Central memory CD8-positive, alpha-beta T cell (primary cell): Measurements from ENCODE around the gene FAM171A1.
"Not testable (repeated sequence)": the region's sequence is repeated elsewhere in the genome, so short reads cannot be mapped to it uniquely, and the experiment has no call there.

Source experiments
- ATAC-seq: fragments of 150-1000 bp; cut with Tn5 transposase; replicated peaks from 2 replicates; pipeline ENCODE4 v1.10.0; 2022; ENCODE audit warnings: mild to moderate bottlenecking, moderate FRiP score, moderate number of reproducible peaks; ENCODE audit not compliant: poor library complexity, severe bottlenecking; ENCODE audit errors: extremely low read depth
- DNase-seq, 2 donors: peaks; one replicate each; pipeline ENCODE4 v3.0.0; 2021; ENCODE audit warnings: low spot score in 2 of 2
- H3K27ac Mint-ChIP-seq: one replicate; pipeline ENCODE4 v1.8.0; 2022; ENCODE audit warnings: low read depth, mild to moderate bottlenecking, moderate library complexity, mixed read lengths
- H3K27me3 Mint-ChIP-seq: one replicate; pipeline ENCODE4 v1.8.0; 2022; ENCODE audit warnings: mixed read lengths
- H3K36me3 Mint-ChIP-seq: one replicate; pipeline ENCODE4 v1.8.0; 2022; ENCODE audit warnings: mild to moderate bottlenecking, moderate library complexity, mixed read lengths; ENCODE audit not compliant: insufficient read depth
- H3K4me1 Mint-ChIP-seq: one replicate; pipeline ENCODE4 v1.8.0; 2022; ENCODE audit warnings: mixed read lengths
- H3K4me3 Mint-ChIP-seq: one replicate; pipeline ENCODE4 v1.8.0; 2022; ENCODE audit warnings: mild to moderate bottlenecking, moderate library complexity, mixed read lengths
- H3K9me3 Mint-ChIP-seq: one replicate; pipeline ENCODE4 v1.8.0; 2022; ENCODE audit warnings: mixed read lengths

Gene FAM171A1

DNA sequence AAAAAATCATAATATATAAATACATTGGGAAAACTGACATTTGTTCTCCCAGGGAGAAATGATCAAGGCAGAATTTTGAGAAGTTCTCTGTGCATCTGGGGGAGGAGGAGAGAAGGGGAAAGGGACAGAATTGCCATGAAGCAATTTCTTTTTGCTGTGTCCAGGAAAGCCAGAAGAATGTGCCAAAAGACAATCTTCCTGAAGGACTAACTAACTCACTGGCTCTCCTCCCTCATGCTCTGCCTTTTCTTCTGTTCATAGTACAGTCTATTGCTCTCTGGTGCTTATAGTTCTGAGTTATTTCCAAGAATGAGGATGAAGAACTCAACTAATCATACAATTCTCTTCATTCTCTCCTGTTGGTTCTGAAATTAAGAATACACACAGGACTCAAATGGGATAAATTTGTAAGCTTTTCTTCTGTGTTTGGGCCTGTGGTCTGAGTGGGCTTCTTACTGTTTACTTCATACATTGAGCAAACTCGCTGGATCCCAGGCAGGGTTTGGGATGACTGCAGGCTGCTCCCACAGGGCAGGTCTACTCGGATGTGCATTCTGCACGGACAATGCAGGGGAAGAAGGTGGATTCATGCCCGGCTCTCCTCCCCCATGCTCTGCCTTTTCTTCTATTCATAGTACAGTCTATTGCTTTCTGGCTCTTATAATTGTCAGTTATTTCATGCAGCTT, 22.2 kb upstream of the FAM171A1 start:
- Mint-ChIP-seq H3K9me3 (no peaks in the 10 kb centered on the region), H3K27me3 (peaks cover 37% of the 10 kb centered on the region), H3K4me1 (no peaks in the 10 kb centered on the region), H3K36me3 (no peaks in the 10 kb centered on the region), H3K4me3 (no peak overlapping the region), H3K27ac (no peak overlapping the region)
- no peak for DNase-seq
- no peak for ATAC-seq

DNA sequence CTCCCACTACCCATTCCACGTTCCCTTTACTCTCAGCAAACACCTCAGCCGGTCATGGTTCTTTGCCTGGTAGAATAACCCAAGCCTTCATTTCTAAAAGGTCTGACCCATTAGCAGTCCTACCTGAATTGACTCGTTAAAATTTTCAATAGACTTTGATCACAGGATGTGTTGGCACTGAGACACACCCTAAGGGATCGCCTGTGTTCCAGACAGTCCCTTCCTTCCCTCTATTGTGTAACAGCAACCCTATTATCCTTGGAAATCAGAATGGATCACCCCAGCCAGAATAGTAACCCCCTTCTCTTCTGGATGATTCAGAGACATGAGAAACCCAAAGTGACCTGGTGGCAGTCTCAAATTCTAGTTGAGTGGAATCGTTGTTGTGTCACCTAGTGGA, 20.4 kb upstream of the FAM171A1 start:
- ATAC-seq = no peak
- Mint-ChIP-seq H3K27ac (no peak overlapping the region), H3K9me3 (no peaks in the 10 kb centered on the region), H3K36me3 (no peaks in the 10 kb centered on the region), H3K27me3 (peaks cover 53% of the 10 kb centered on the region), H3K4me1 (no peaks in the 10 kb centered on the region), H3K4me3 (no peak overlapping the region)
- no peak for DNase-seq

DNA sequence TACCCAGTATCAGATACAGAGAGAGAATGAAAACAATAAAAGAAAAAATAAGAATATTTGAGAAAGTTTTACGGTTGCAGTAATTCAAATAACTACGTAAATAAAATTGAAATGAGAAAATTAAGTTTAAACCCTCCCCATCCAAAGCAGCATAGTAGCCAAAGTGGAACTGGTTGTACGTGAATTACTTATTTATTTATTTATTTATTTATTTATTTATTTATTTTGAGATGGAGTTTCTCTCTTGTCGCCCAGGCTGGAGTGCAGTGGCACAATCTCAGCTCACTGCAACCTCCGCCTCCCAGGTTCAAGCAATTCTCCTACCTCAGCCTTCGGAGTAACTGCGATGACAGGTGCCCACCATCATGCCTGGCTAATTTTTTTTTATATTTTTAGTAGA, 17.1 kb upstream of the FAM171A1 start:
- not testable (repeated sequence) for H3K4me3 Mint-ChIP-seq, H3K36me3 Mint-ChIP-seq, ATAC-seq, H3K4me1 Mint-ChIP-seq, H3K27ac Mint-ChIP-seq, DNase-seq, H3K9me3 Mint-ChIP-seq
- peaks cover 73% of the 10 kb centered on the region for H3K27me3 Mint-ChIP-seq

DNA sequence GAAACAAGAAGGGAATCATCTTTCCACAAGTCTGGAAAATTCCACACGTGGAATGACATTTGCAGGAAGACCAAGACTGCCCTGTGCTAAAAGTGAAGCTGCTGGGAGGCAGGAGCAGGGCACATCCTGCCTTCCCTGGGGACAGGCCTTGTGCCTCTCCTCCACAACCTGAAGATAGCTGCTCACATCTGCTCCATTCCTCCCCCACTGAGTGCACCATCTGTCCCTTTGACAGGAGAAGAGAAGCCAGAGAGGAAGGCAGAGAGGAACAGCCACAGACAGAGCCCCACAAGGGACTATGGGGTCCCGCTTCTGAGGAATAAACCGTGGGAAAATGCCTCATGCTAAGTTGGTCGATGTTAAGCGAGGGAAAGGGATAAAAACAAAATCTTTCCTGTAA, 15.9 kb upstream of the FAM171A1 start:
- H3K27me3 Mint-ChIP-seq = peaks cover 79% of the 10 kb centered on the region
- H3K36me3 Mint-ChIP-seq = no peaks in the 10 kb centered on the region
- no peak for ATAC-seq
- no peaks in the 10 kb centered on the region for H3K9me3 Mint-ChIP-seq
- H3K4me1 Mint-ChIP-seq = no peaks in the 10 kb centered on the region
- no peak overlapping the region for H3K27ac Mint-ChIP-seq
- H3K4me3 Mint-ChIP-seq = no peak overlapping the region
- DNase-seq = no peak

DNA sequence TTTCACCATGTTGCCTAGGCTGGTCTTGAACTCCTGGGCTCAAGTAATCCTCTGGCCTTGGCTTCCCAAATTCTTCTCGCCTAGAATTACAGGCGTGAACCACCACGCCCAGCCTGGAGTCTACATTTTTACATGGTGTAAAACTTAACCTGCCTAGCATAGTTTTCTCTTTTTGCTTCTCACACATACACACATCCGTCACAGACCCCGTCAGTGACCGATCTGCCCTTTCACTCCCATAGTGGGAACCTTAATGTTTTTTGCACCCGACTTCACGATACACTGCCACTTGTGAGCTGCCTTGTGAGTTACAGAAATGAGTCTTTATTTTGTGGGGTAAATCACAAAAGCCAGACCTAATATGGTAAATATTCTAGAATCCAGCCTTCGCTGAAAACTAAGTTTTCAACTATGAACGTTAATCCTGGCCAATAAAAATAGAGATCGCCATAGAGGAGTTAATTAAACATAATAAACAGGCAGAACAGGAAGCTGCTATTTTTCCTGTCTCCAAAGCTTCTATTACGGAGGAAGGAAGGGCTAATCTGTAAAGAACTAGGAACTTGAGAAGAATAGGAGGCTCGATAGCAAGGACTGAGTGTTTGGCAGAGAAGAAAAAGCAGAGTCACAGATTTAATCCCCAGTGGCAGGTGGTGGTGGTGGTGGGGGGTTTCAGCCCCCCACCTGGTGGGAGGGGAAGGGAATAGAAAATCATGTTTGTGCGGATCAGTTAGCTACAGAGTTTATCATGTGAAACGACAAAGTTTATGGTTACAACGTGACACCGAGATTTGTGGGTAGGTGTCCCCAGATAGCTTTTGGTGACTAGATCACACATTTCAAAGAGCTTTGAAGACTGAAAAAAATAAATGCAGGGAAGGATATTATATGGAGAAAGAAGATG, 14.7 kb upstream of the FAM171A1 start:
- Mint-ChIP-seq H3K9me3 (no peaks in the 10 kb centered on the region), H3K4me1 (no peaks in the 10 kb centered on the region), H3K4me3 (no peak overlapping the region), H3K27ac (no peak overlapping the region), H3K27me3 (peaks cover 79% of the 10 kb centered on the region), H3K36me3 (no peaks in the 10 kb centered on the region)
- no peak for ATAC-seq
- DNase-seq = no peak

DNA sequence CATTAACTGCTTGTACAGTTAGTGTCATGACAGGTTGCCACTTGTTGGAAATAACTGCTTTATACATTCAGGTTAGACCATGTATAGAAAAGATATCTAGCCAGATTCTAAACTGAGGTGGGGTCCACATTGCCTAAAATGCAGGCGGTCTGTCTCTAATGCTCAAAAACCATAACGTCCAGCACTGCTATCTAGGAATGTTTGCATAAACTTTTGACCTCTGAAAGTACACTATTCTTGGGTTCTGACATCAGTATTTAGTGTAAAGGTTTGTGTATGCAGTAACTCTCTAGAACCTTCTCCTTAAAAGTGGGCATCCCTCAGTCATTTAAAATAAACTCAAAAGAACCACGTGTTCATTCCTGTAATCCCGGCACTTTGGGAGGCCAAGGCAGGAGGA, 10.3 kb upstream of the FAM171A1 start:
- no peaks in the 10 kb centered on the region for H3K4me1 Mint-ChIP-seq
- no peaks in the 10 kb centered on the region for H3K9me3 Mint-ChIP-seq
- ATAC-seq = no peak
- H3K36me3 Mint-ChIP-seq = no peaks in the 10 kb centered on the region
- no peak overlapping the region for H3K4me3 Mint-ChIP-seq
- H3K27ac Mint-ChIP-seq = no peak overlapping the region
- H3K27me3 Mint-ChIP-seq = peaks cover 94% of the 10 kb centered on the region
- DNase-seq = no peak

DNA sequence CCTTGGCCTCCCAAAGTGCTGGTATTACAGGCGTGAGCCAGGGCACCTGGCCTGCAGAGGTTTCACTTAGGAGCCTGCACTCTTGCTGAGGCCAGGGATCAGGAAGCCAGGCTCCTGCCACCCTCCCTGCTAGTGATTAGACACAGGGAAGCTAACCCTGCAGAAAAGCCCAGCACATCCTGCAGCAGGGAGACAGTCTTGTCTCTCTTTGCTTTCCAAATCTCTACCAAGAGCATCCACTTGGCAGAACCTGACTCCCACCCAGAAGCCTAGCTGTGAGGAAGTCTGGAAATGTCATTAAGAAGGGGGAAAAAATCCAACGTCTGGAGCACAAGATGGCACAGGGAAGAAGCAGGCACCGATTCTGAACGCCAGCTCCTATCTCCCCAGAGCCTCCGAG, 8.0 kb upstream of the FAM171A1 start:
- ATAC-seq = no peak
- no peak overlapping the region for H3K27ac Mint-ChIP-seq
- no peaks in the 10 kb centered on the region for H3K4me1 Mint-ChIP-seq
- no peaks in the 10 kb centered on the region for H3K36me3 Mint-ChIP-seq
- DNase-seq = no peak
- H3K27me3 Mint-ChIP-seq = peaks cover 86% of the 10 kb centered on the region
- no peak overlapping the region for H3K4me3 Mint-ChIP-seq
- no peaks in the 10 kb centered on the region for H3K9me3 Mint-ChIP-seq

DNA sequence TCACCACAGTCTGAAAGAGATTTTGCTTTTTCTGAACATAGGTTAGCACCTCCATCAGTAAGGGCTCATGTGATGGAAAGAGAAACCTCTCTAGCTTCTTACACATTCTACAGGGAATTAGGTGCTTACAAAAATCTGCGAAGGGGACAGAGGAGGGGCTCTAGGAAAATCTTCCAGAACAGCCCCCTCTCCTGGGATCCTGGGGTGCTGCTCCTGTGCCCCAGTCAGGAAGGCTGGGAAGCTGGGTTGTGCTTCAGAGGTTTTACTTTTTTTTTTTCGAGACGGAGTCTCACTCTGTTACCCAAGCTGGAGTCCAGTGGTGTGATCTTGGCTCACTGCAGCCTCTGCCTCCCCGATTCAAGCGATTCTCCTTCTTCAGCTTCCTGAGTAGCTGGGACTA, 7.5 kb upstream of the FAM171A1 start:
- Mint-ChIP-seq H3K9me3 (no peaks in the 10 kb centered on the region), H3K36me3 (no peaks in the 10 kb centered on the region), H3K27me3 (peaks cover 86% of the 10 kb centered on the region), H3K4me1 (no peaks in the 10 kb centered on the region), H3K27ac (no peak overlapping the region), H3K4me3 (no peak overlapping the region)
- no peak for ATAC-seq
- DNase-seq = no peak

DNA sequence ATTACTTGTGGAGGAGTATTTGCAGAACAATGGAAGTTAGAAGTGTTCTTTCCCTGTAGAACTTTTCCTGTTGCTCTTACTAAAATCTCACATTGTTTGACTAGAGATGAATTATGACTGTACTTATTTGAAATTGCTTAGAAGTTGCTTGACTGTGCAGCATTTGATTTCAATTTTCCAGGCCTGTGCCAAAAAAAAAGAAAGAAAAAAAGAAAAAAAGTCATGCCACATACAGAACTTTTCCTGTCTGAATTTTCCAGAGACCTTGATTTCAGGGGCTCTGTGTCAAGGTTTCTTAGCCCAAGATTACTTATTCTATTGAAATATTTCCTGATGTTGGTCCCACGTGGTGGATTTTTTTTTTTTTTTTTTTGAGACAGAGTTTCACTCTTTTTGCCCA, 3.5 kb upstream of the FAM171A1 start:
- H3K36me3 Mint-ChIP-seq = no peaks in the 10 kb centered on the region
- no peak overlapping the region for H3K4me3 Mint-ChIP-seq
- H3K9me3 Mint-ChIP-seq = no peaks in the 10 kb centered on the region
- ATAC-seq (no peak), DNase-seq (no peak)
- H3K27ac Mint-ChIP-seq = no peak overlapping the region
- peaks cover 69% of the 10 kb centered on the region for H3K27me3 Mint-ChIP-seq
- H3K4me1 Mint-ChIP-seq = no peaks in the 10 kb centered on the region

DNA sequence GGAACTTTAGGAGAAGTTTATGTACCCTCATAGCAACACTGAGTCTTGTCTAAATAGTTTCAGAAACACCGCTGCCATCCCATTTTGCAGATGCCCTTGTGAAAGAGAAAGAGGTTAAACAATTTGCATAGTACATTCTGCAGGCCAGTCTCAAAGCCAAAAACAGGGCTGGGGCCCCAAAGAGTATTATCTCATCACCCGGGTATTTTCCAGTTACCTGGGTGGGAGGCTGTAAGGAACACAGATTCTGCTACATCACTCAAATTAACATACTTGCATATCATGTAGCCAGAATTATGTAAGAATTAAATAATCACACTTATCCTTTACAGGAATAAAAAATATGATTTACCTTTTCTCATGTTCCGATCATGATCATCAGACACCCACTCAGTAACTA, 3.1 kb upstream of the FAM171A1 start:
- DNase-seq = no peak
- no peaks in the 10 kb centered on the region for H3K9me3 Mint-ChIP-seq
- no peaks in the 10 kb centered on the region for H3K36me3 Mint-ChIP-seq

DNA sequence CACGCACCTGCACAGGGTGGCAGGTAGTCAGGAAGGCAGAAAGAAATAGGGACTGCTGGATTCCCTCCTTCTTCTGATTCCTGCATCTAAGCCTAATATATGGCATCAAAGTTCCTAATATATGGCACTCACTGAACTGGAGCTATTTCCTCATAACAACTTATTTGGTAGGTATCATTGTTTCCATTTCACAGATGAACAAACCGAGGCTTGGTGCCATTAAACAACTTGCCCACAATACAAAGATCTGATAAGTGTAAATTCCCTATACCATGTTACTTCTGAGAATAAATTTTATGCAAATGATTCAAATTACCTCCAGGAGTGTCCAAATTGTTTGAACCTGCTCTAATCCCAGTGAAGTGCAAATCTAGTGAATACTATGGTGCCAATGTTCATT, 2.1 kb upstream of the FAM171A1 start:
- Mint-ChIP-seq H3K9me3 (no peaks in the 10 kb centered on the region), H3K27me3 (peaks cover 56% of the 10 kb centered on the region), H3K4me3 (no peak overlapping the region), H3K27ac (no peak overlapping the region), H3K4me1 (no peaks in the 10 kb centered on the region), H3K36me3 (no peaks in the 10 kb centered on the region)
- DNase-seq (no peak), ATAC-seq (no peak)

More for the DNA sequence above, 3.1 kb upstream of the FAM171A1 start:
- no peak overlapping the region for H3K4me3 Mint-ChIP-seq
- H3K27me3 Mint-ChIP-seq = peaks cover 65% of the 10 kb centered on the region
- no peaks in the 10 kb centered on the region for H3K4me1 Mint-ChIP-seq
- no peak for ATAC-seq
- no peak overlapping the region for H3K27ac Mint-ChIP-seq

DNA sequence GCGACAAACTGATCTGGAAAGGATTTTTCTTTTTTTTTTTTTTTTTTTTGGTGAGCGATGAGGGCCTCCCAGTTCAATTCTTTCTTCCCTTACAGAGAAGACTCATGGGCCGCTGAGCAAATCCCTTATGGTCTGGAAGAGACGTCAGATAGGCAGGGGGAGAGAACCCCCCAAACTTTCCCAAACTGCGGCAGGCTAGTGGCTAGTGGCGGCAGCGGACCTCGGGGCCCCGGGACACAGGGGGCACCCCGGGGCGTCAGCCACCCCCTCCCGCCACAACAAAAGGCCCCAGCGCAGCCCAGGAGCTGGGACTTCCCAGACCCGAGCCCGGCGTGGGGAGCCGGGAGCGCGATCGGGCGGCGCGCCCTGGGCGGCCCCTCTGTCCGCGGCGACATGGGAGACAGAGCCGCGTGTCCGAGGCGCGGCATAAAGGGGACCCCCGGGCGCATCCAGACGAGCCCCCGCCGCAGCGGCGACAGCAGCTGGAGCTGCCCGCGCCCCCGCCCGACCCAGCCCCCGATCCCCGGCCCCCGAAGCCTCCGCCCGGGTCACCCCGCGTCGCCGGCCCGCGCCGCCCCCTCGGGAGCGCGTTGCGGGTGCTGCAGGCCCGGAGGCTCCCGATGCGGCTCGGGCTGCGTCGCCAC, 755 bp downstream of the FAM171A1 start:
- DNase-seq (no peak), ATAC-seq (peak; percentile 27)
- peaks cover 44% of the 10 kb centered on the region for H3K27me3 Mint-ChIP-seq
- no peaks in the 10 kb centered on the region for H3K9me3 Mint-ChIP-seq
- peak overlapping the region; percentile 67 for H3K4me3 Mint-ChIP-seq
- H3K4me1 Mint-ChIP-seq = no peaks in the 10 kb centered on the region
- H3K36me3 Mint-ChIP-seq = no peaks in the 10 kb centered on the region
- no peak overlapping the region for H3K27ac Mint-ChIP-seq
